ENCODE measurements around the gene GPLD1. TPM values are rescaled to one million over a fixed set of nuclear protein-coding genes. Genes with fewer than 3 reads are reported as not detected.

The GPLD1 gene
- total and polyA plus RNA-seq, 9 of the 15 experiments (the other 6 are each of a cell fraction or from before 2014, with no cell fraction given): 0.11 to 1.3 (median 0.82) TPM

GRCh38 chr6:24402697-24403500, 86.5 kb downstream of the GPLD1 start, which contains the start of gene MRS2 (continued):
- TF ChIP-seq MGA (IDR thresholded peaks at IDR 0.05): peak; percentile 49; the same call in 1 of the 2 replicates
- TF ChIP-seq MBD1 (CRISPR knock-in tag; IDR thresholded peaks at IDR 0.05): no peak
- peak; percentile 78; the same call in 1 of the 2 replicates for TF ChIP-seq MBD2 (IDR thresholded peaks at IDR 0.05; ENCODE audit: borderline replicate concordance, low read depth)
- peak; percentile 35 for TF ChIP-seq CCNT2 (IDR thresholded peaks at IDR 0.05; ENCODE audit: borderline replicate concordance, extremely low read depth, insufficient read length, low read depth, low read length)
- peak; percentile 86; the same call in 1 of the 2 replicates for TF ChIP-seq FOXP1 (CRISPR knock-in tag; IDR thresholded peaks at IDR 0.05)
- TF ChIP-seq POU5F1 (IDR thresholded peaks at IDR 0.05; ENCODE audit: borderline replicate concordance, low read depth, low read length, partially characterized antibody): peak; percentile 42
- TF ChIP-seq JUND (IDR thresholded peaks at IDR 0.05; ENCODE audit: borderline replicate concordance, low read depth, low read length): 0 out of 2 replicates have a peak, but pooled peaks have one; percentile 4
- TF ChIP-seq JUND (tag; IDR thresholded peaks at IDR 0.05; ENCODE audit: borderline replicate concordance, low read depth, low read length): no peak
